OCI-LY7 (cell line): ENCODE results near the gene OR4C46. TPM values are rescaled to one million over a fixed set of nuclear protein-coding genes. Genes with fewer than 3 reads are reported as not detected.
"Not testable (repeated sequence)": the region's sequence is repeated elsewhere in the genome, so short reads cannot be mapped to it uniquely, and the experiment has no call there.

Source experiments
- Bru-seq: library from RNA; stranded (reverse); fragments of 400-500 nt; gene quantifications from one replicate; lab custom pipeline; 2021; lab: Mats Ljungman, UMichigan
- BruChase-seq, 2 experiments: library from RNA; stranded (reverse); fragments of 400-500 nt; gene quantifications; one replicate each; lab custom pipeline; 2021; lab: Mats Ljungman, UMichigan
- BruUV-seq: library from RNA; stranded (reverse); fragments of 400-500 nt; replicated peaks from 2 replicates; lab custom pipeline; 2021; lab: Mats Ljungman, UMichigan
- CTCF ChIA-PET: fragments of 300-600 bp; sonication (Branson Sonifier 250); formaldehyde crosslinking; loops from one replicate; lab custom pipeline; 2022; ENCODE audit warnings: antibody characterized with exemption; ENCODE audit not compliant: unreplicated experiment; lab: Charles Lee
- POLR2A ChIA-PET: fragments of 300-600 bp; sonication (Branson Sonifier 250); formaldehyde crosslinking; loops from one replicate; lab custom pipeline; 2022; ENCODE audit warnings: antibody characterized with exemption; lab: Charles Lee
- DNase-seq: peaks from one replicate; pipeline ENCODE4 v3.0.0-alpha.2; 2015; ENCODE audit warnings: low spot score
- H2AFZ ChIP-seq: fragments of 200-600 bp; sonication (generic), shearing (Covaris generic); 2 replicates; pipeline ENCODE4 v1.6.1; 2014; ENCODE audit warnings: mild to moderate bottlenecking, antibody characterized with exemption, low read length, moderate library complexity
- H3K27ac ChIP-seq: fragments of 200-600 bp; sonication (generic); 2 replicates; pipeline ENCODE4 v1.5.1; 2014; ENCODE audit warnings: mixed run types, low read depth, mild to moderate bottlenecking, moderate library complexity, low read length, inconsistent platforms; ENCODE audit not compliant: poor library complexity, severe bottlenecking
- H3K36me3 ChIP-seq: fragments of 200-600 bp; sonication (generic); 2 replicates; pipeline ENCODE4 v1.6.1; 2014; ENCODE audit warnings: mild to moderate bottlenecking, antibody characterized with exemption, low read length, moderate library complexity, mixed read lengths; ENCODE audit not compliant: insufficient read depth
- H3K4me1 ChIP-seq: fragments of 200-600 bp; sonication (generic); 2 replicates; pipeline ENCODE4 v1.5.1; 2014; ENCODE audit warnings: mild to moderate bottlenecking, low read length; ENCODE audit not compliant: insufficient read depth, poor library complexity, severe bottlenecking
- H3K4me2 ChIP-seq: fragments of 200-600 bp; sonication (generic); 2 replicates; pipeline ENCODE4 v1.6.1; 2014; ENCODE audit warnings: mild to moderate bottlenecking, low read length
- H3K4me3 ChIP-seq: fragments of 200-600 bp; sonication (generic); 2 replicates; pipeline ENCODE4 v1.5.1; 2014; ENCODE audit warnings: mild to moderate bottlenecking, low read depth, low read length; ENCODE audit not compliant: poor library complexity, severe bottlenecking
- H3K79me2 ChIP-seq: fragments of 200-600 bp; sonication (generic); 2 replicates; pipeline ENCODE4 v1.6.1; 2016; ENCODE audit warnings: low read depth, mild to moderate bottlenecking, low read length, moderate library complexity, mixed read lengths; ENCODE audit not compliant: insufficient read depth
- H3K9me2 ChIP-seq: fragments of 200-600 bp; sonication (generic); 2 replicates; pipeline ENCODE4 v1.6.1; 2016; ENCODE audit warnings: mild to moderate bottlenecking, low read length, mixed read lengths; ENCODE audit not compliant: insufficient read depth
- H3K9me3 ChIP-seq: fragments of 200-600 bp; sonication (generic); 2 replicates; pipeline ENCODE4 v1.6.1; 2014; ENCODE audit warnings: mild to moderate bottlenecking, mixed run types, low read length, mixed read lengths
- H4K20me1 ChIP-seq: fragments of 200-600 bp; sonication (generic); 2 replicates; pipeline ENCODE4 v1.6.1; 2014; ENCODE audit warnings: mild to moderate bottlenecking, antibody characterized with exemption, low read length, moderate library complexity, mixed read lengths; ENCODE audit not compliant: insufficient read depth
- EZH2phosphoT487 ChIP-seq: fragments of 200-600 bp; sonication (generic); IDR thresholded peaks from 2 replicates; pipeline ENCODE4 v1.6.1; 2018; ENCODE audit warnings: low read depth, borderline replicate concordance, mild to moderate bottlenecking, mixed run types, antibody characterized with exemption, low read length, moderate library complexity, mixed read lengths
- intact Hi-C: fragments of 100-400 bp; cut with micrococcal nuclease; formaldehyde crosslinking; loops from one replicate; pipeline ENCODE4 v1.10.0; 2022; ENCODE audit not compliant: unreplicated experiment
- long read RNA-seq: library from polyadenylated mRNA; stranded (forward); transcript quantifications from one replicate; pipeline ENCODE4 v2.0.0, GENCODE V29; 2022
- total RNA-seq, 2 experiments: library from RNA; depleted of rRNA in 1 of 2; stranded (reverse); fragments of >200 nt in 1 of 2; shearing (Covaris generic) in 1 of 2; gene quantifications; 2 replicates each; pipeline ENCODE4 v1.2.3, GENCODE V29; 2014 to 2022
- TF ChIP-seq, protein P1 (sequence below): fragments of 200-600 bp; sonication (generic); conservative IDR thresholded peaks from 2 replicates; pipeline ENCODE4 v1.5.1; 2014; ENCODE audit warnings: mild to moderate bottlenecking, antibody characterized with exemption, low read length, moderate library complexity, mixed read lengths

The OR4C46 gene
- total RNA-seq (2014; rRNA removed; shearing (Covaris generic)): not detected in 2 replicates
- total RNA-seq (2022): not detected in 2 replicates
- Bru-seq, nascent RNA: not detected
- BruChase-seq, experiment 1, labeled RNA remaining after a 6-hour chase: not detected
- BruChase-seq, experiment 2, labeled RNA remaining after a 2-hour chase: not detected
- long read RNA-seq: 0 reads

DNA sequence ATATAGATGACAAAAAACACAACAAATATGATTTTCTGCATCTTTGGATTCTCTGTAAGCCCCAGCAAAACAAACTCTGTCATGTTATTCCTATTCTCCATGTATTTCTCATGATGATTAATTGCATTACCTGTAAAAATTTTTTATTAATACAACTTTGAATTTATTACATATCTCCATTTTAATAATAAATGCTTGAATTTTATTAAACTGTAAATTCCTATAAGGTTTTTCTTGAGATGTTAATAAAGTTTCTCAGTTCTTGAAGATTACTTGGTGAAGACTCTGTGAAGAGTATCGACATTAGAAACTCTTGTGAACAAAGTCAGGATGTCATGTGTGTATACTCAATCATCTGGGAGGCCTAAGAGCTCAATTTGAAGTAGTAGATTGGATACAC is at the start of gene OR4C46:
Gene OR4C46 (minus strand): TSS at position 101 of the 400 bp plus-strand sequence. CDS start 0 bp downstream, at position 101.
- Histone ChIP-seq H3K4me3 (no peak within 1 kb of the TSS), H3K4me1 (no peaks in the 10 kb centered on the region), H4K20me1 (no peaks in the 10 kb centered on the region), H3K79me2 (no peaks in the 10 kb centered on the region), H3K9me3 (no peaks in the 10 kb centered on the region), H3K9me2 (no peaks in the 10 kb centered on the region), H3K36me3 (no peaks in the 10 kb centered on the region), H3K27ac (no peak within 1 kb of the TSS), H2AFZ (no peak within 1 kb of the TSS), H3K4me2 (no peak within 1 kb of the TSS)
- TF ChIP-seq, protein P1, sequence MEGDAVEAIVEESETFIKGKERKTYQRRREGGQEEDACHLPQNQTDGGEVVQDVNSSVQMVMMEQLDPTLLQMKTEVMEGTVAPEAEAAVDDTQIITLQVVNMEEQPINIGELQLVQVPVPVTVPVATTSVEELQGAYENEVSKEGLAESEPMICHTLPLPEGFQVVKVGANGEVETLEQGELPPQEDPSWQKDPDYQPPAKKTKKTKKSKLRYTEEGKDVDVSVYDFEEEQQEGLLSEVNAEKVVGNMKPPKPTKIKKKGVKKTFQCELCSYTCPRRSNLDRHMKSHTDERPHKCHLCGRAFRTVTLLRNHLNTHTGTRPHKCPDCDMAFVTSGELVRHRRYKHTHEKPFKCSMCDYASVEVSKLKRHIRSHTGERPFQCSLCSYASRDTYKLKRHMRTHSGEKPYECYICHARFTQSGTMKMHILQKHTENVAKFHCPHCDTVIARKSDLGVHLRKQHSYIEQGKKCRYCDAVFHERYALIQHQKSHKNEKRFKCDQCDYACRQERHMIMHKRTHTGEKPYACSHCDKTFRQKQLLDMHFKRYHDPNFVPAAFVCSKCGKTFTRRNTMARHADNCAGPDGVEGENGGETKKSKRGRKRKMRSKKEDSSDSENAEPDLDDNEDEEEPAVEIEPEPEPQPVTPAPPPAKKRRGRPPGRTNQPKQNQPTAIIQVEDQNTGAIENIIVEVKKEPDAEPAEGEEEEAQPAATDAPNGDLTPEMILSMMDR: no peak
- no TSS peak for BruUV-seq
- intact Hi-C loops: no loop called here
- DNase-seq: no peak
- CTCF ChIA-PET: no interaction called here
- POLR2A ChIA-PET: no interaction called here

GRCh38 chr11:54645606-54646005 is 41.8 kb upstream of the OR4C46 start:
- POLR2A ChIA-PET, CTCF ChIA-PET, intact Hi-C loops, BruUV-seq, H3K4me2 ChIP-seq, H3K79me2 ChIP-seq, H3K27ac ChIP-seq, H3K36me3 ChIP-seq, H3K4me1 ChIP-seq, H2AFZ ChIP-seq, H4K20me1 ChIP-seq, H3K9me2 ChIP-seq, H3K4me3 ChIP-seq, DNase-seq, H3K9me3 ChIP-seq: not testable (repeated sequence)

DNA sequence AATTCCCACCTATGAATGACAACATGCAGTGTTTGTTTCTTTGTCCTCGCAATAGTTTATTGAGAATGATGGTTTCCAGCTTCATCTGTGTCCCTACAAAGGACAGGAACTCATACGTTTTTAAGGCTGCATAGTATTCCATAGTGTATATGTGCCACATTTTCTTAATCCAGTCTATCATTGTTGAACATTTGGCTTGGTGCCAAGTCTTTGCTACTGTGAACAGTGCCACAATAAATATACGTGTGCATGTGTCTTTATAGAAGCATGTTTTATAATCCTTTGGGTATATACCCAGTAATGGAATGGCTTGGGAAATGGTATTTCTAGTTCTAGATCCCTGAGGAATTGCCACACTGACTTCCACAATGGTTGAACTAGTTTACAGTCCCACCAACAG is 42.4 kb downstream of the OR4C46 start:
- BruUV-seq, H4K20me1 ChIP-seq, intact Hi-C loops, H3K9me3 ChIP-seq, H3K79me2 ChIP-seq, H3K4me1 ChIP-seq, CTCF ChIA-PET, H3K4me2 ChIP-seq, H2AFZ ChIP-seq, DNase-seq, POLR2A ChIA-PET, H3K9me2 ChIP-seq, H3K4me3 ChIP-seq, H3K27ac ChIP-seq, H3K36me3 ChIP-seq: not testable (repeated sequence)

DNA sequence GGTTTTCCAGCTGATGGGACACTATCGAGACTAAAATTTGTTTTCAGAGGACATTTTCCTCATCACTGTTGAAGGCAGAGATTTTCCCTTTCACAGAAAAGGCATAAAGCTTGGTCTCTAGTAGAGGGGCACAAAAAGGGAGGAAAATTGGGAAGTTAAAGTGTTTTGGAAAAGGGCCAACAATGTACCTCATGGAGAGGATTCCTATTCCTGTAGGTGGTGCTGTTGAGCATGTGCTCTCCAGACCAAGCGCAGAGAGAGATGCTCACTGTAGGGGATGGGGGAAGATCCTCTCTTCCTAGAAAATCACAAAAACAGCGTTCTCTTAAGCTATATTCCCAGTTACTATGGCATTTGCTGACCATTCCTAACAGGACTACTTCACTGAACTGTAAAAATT is 44.9 kb downstream of the OR4C46 start:
- no peak overlapping the region for H2AFZ ChIP-seq
- H3K9me2 ChIP-seq: no peaks in the 10 kb centered on the region
- H3K9me3 ChIP-seq: 0 out of 2 replicates have a peak, but pooled peaks cover 5% of the 10 kb centered on the region
- no peak overlapping the region for H3K4me3 ChIP-seq
- H3K36me3 ChIP-seq: no peaks in the 10 kb centered on the region
- POLR2A ChIA-PET: no interaction called here
- no peaks in the 10 kb centered on the region for H4K20me1 ChIP-seq
- CTCF ChIA-PET: no interaction called here
- intact Hi-C loops: no loop called here
- no TSS peak for BruUV-seq
- no peak overlapping the region for H3K4me2 ChIP-seq
- no peak overlapping the region for H3K27ac ChIP-seq
- no peaks in the 10 kb centered on the region for H3K79me2 ChIP-seq
- no peaks in the 10 kb centered on the region for H3K4me1 ChIP-seq
- DNase-seq: peak; percentile 2
- no peak for TF ChIP-seq EZH2phosphoT487
- TF ChIP-seq, protein P1: peak; percentile 50; the same call in 1 of the 2 replicates
